ENCODE results near the gene LOC101059915.

Gene LOC101059915

DNA sequence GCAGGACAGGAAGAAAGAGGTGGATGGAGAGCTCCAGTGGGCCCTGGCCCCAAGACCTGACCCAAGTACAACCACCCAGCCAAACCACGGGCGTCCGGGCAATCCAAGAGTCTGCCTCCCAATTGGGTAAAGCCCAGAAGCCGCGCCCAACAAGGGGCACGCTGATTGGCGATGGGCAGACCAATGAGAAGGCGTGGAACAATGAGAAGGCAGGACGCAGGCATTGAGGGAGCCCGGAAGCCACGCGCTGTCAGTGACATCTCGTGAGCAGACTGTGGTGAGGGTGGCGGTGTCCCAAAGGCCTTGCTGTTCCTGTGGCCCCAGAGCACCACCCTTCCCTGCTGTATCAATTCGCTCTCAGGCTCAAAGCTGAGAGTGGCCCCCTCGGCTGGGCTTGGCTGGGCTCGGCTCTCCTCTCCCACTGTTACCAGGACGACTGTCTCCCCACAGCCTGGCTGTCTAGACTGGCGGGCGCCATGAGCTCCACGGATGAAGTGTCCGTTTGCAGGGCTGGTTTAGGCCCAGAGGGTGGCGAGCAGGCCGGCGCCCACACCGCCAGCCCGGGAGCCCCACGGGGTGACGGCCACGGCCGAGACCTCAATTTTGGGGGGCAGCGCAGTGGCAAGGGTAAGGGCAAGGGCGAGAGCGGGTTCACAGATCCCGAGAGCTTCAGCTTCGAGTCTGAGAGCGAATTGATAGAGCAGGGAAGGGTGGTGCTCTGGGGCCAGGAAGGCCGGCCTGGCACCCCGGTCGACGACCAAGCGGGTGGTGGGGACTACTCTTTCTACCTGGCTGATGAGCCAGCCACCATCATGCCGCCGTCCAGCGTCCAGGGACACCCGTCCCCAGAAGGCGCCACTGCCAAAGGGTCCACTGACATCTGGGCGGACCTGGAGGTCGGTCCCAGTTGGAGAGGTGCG, at the start of gene LOC101059915:
LOC101059915 (plus strand) TSS at position 219 of the 920 bp plus-strand sequence.
- DNase-seq (ENCODE audit: low read depth in 2 of 3, low spot score in 2 of 3) = no peak

DNA sequence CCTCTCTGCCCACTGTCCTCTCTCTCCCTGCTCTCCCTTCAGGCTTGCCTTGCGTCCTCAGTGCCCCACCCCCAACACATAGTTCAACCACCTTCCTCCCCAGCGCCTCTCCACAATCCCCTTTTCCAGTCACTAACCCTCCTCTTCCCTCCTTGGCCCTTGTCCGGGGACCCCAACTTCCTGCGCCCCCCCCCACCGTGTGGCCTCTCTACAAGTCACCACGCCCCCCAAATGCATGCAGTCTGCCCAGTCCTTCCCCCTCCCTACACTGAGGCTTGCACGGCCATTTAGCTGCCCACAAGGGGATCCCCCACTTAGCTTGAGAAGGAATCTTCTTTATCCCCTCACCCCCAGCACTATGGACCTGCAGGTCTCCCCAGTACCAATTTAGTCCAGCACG, 49.6 kb upstream of the LOC101059915 start:
- DNase-seq (ENCODE audit: low read depth in 2 of 3, low spot score in 2 of 3) = no peak

DNA sequence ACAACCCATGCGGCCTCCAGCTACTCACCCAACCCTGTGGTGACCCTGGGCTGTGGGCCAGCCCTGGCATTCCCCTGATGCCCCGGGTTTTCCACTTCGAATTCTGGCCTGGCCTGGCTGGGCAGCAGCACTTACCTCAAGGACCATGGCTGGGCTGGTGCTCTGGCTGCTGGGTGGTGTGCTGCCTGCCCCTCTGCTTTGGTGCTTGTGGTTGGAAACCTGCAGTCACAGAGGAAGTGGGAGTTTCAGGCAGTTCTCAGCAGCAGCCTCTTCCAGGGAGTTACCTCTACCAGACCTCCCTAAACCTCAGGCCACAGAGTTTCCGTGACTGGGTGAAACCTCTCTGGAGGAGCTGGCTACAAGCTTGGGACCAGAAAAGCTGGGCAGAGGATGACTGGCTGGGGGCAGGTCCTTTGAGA, 49.0 kb upstream of the LOC101059915 start, which contains the start of gene CXCR3:
CXCR3 (minus strand) TSS at position 209 of the 419 bp plus-strand sequence; CDS start at position 147, 62 bp downstream.
- peak in 2 of 3 donors; percentile 33 to 54 for DNase-seq (ENCODE audit: low read depth in 2 of 3, low spot score in 2 of 3)

DNA sequence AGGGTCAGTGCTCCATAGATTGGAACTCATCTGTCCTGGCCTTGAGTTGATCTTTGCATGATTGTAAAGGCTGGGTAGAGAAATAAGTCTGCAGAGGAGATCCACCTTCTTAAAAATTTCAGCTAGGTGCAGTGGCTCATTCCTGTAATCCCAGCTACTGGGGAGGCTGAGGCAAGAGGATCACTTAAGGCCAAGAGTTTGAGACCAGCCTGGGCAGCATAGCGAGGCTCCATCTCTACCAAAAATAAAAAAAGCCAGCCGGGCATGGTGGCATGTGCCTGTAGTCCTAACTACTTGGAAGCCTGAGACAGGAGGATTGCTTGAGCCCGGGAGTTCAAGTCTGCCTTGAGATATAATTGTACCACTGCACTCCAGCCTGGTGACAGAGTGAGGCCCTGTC, 48.6 kb upstream of the LOC101059915 start:
- no peak for DNase-seq (ENCODE audit: low read depth in 2 of 3, low spot score in 2 of 3)

DNA sequence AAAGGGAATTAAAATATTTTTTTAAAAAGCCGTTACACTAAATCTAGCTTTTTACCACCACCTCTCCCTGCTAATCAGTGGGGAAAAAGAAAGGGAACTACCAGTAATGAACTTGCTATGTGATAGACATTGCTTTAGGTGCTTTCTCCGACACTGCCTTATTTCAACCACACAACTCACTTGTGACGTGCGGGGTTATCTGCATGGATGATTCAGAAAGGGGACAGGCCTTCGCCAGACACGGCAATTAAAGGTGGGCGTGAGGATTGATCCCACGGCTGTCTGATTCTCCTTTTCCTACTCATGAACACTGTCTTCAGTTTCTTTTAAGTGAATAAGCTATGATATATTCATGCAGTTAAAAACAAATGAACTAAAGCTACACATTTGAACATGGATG, 48.2 kb upstream of the LOC101059915 start:
- no peak for DNase-seq (ENCODE audit: low read depth in 2 of 3, low spot score in 2 of 3)

DNA sequence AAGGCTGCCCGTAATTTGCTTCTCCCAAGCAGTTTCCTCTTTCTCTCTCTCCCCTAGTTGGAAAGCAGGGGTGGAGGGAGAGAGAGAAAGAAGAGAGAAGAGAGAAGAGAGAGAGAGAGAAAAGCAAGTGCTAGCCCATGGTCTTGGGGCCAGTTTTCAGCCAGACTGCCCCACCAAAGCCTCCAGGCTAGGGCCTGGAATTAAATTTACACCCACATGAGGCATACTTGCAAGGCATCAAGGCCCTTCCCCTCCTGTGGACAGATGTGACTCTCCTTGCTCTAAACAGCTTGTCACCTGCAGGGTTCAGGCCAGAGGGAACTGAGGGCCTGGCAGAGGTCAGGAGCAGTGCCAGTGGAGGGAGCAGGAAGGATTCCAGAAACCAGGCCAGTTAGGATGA, 47.4 kb upstream of the LOC101059915 start:
- DNase-seq (ENCODE audit: low read depth in 2 of 3, low spot score in 2 of 3) = no peak

DNA sequence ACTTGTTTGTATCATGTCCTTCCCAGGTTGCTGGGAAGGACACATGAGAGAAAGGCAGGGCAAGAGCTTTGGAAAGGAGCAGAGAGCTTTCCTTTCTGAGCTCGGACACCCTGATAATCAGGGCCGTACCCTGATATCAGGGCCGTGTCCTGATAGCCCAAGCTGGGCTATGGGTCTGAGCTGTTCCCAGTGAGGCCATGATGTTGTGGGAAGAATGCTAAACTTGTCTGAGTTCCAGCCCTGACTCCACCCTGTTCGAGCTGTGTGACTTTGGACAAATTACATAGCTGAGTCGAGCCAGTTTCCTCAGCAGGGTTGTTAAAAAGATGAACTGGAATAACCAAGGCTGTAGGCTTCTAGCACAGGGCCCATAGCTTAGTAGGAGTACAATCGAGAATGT, 45.7 kb upstream of the LOC101059915 start:
- no peak for DNase-seq (ENCODE audit: low read depth in 2 of 3, low spot score in 2 of 3)

DNA sequence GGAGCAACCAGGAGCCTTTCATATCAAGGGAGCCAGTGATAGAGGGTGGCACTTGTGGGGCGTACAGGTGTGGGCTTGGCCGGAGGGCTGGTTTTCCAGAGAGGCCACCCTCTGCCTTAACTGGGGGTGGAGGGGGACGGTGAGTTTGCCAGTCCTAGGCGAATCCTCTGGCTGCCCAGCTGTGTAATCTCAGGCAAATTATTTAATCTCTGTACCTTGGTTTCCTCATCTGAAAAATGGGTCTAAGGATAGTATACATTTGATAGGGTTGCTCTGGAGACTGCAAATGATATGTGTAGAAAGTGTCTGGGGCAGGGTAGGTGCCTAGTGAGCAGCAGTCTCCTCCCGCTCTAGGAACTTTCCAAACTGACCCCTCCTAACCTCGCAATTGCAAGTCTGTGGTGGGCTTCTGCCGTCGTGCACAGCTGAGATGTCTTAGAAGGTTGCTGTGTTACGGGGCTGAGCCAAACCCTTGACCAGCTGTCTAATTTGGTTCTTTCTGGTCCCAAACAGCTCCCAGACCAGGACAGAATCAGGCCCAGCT, 45.2 kb upstream of the LOC101059915 start:
- DNase-seq (ENCODE audit: low read depth in 2 of 3, low spot score in 2 of 3) = no peak

DNA sequence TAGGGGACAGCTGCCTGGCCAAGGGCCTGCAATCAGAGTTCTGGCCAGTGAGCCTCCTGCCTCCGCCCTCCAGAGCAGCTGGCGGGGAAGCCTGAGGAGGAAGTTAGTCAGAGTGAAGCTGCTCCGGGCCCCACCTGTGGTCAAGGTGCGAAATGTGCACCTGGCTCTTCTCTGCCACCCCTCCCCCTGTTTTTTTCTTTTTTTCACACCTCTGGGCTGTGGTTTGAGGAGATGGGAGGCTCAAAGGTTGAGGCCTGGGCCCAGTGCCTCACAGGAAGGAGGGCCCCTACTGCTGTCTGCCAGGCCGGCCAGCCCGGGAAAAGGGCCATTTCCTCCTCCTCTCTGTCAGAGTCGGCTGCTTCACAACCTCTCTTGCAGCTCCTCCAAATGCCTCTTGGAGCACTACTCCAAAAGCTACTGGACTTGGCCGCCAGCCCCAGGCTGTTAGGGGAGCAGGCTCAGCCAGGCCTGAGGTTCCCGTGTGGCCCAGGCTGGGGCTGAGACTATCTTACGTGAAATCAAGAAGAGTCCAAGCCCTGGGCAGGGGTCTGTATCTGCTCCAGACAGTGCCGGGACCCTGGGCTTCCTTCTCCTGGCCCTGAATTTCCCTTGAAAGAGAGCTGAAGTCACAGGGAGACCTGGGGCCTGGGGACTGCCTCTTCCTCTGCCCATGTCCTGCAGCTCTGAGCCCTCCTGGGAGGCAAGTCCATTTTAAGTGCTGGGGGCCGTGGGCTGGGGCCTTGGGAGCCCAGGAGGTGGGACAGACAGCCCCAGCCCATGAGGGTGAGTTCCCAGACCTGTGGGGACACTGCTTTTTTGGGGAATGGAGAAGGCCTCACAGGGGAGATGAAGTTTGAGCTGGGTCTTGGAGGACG, 44.5 kb upstream of the LOC101059915 start:
- DNase-seq (ENCODE audit: low read depth in 2 of 3, low spot score in 2 of 3) = peak; percentile 28 to 48 (median 37)

DNA sequence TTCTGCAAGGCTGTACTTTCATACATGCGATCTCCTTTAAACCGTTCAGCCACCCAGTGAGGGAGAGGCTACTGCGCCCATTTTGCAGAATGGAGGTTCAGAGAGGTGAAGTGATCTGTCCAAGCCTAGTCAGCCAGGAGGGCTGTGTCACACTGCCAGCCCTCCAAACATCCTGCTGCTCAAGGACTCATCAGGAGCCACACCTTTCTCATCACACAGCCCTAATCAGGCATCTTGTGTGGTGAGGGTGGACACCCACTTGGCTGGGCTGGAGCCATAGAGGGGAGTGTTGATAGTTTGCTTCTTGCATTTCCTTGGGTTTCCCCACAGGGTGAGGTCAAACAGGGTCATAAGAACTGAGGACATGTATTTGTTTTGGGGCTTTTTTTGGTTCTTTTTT, 43.6 kb upstream of the LOC101059915 start:
- DNase-seq (ENCODE audit: low read depth in 2 of 3, low spot score in 2 of 3) = no peak

DNA sequence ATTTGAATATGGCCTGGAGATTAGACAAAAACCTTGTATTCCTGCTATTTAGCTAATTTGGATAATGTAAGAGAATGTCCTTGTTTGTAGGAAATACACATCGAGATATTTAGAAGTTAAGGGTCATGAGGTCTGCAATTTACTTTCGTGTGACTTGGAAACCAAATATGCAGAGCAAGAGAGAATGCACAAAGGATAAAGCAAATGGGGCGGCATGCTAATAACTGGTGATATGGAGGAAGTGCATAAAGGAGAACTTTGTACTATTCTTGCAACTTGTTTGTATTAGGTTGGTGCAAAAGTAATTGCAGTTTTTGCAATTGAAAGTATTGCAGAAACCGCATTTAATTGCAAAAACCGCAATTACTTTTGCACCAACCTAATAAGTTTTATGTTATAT, 41.9 kb upstream of the LOC101059915 start:
- no peak for DNase-seq (ENCODE audit: low read depth in 2 of 3, low spot score in 2 of 3)

DNA sequence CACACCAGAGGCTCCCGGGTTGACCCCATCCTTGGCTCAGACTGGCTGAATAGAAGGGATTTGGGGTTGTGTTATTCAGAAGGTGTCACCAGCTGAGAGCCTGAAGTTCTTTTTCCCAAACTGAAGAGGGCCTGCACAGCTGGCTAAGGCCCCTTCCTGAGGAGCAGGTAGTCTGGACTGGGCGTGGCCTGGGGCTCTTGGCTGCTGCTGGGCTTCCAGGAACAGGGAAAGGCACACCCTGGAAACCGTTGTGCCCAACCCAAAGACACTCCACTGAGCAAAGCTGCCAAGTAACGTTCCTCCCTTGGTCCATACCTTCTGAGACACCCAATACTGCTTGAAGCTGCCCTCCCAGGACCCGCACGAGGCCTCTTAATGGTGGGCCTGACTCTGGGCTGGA, 40.8 kb upstream of the LOC101059915 start:
- no peak for DNase-seq (ENCODE audit: low read depth in 2 of 3, low spot score in 2 of 3)

DNA sequence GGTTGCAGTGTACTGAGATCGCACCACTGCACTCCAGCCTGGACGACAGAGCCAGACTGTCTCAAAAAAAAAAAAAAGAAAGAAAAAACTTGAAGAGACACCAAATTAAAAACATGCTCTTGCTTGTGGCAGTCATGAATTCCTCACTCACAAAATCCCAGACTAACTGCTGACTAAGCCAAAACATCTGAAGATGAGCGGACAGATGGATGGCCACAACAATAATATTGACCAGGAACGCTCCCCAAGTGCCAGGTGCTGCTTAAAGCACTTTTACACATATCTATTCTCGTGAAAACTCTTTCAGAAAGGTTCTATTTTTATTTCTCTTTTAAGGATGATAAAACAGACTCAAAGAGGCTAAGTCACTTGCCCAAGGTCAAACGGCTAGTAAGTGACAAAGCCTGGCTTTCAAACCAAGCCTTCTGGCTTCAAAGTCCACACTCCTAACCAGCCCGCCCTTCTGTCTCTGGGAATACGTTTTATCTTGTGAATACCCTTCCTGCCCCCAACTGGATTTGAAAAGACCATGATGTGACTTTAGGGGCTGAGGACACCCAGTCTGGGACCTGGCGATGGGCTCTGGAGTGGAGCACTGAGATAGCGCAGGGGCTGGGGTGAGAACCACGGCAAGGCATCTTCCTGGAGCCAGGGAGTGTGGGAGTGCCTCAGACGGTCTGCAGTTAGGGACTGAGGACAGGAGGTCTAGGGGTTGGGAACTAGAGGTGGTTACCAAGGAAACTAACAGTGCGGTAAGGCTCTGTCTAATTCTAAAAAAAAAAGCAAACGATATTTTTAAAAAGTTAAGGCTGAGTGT, 39.5 kb upstream of the LOC101059915 start:
- DNase-seq (ENCODE audit: low read depth in 2 of 3, low spot score in 2 of 3) = no peak

DNA sequence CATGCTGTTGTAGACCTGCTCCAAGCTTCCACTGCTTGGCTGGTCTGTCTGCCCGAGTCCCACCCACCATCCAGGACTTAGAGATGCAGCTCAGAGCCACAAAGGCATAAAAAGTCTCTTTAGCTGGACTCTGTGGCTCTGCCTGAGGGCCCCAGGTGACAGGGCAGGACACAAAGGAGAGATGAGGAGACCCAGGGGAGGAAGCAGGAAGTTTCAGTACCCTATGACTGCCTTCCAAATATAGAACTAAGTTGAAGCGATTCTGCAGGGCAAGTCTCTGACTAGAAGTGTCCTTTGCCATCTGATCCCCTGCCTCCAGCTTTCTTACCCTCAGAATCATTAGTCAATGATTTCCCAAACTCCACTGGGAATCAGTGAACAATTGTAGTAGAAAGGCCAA, 37.9 kb upstream of the LOC101059915 start:
- DNase-seq (ENCODE audit: low read depth in 2 of 3, low spot score in 2 of 3) = no peak

DNA sequence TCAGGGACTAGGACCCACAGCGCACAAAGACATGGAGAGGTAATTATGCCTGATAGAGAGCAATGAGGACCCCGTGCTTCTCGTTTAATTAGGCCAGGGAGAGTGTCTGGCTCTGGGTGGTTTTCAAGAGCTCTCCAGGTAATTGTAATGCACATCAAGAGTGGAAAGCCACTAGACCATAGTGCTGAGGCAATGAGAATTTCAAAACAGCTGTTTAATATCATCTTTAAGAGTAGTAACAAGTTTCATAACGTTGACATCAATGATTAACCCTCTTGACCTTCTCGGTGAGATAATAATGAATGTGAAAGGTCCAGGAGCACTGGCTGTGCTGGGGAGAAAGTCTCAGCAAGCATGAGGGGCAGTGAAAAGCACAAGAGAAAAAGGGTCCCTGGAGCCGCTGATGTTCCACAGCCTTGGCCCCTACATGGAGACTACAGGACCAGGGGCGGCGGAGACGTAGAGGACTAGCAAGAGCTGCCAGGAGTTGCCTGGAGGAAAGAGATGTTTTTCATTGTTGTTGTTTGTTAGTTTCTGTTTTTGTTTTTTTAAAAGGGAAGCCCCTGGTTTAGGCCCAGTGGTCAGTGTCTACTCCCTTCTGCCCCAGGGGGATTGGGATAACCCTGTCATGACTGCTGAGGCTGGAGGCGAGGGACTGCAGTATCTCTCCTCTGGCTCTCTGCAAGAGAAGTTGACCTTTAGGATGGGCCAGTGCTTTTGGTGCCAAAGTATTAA, 34.3 kb upstream of the LOC101059915 start:
- DNase-seq (ENCODE audit: low read depth in 2 of 3, low spot score in 2 of 3) = no peak

DNA sequence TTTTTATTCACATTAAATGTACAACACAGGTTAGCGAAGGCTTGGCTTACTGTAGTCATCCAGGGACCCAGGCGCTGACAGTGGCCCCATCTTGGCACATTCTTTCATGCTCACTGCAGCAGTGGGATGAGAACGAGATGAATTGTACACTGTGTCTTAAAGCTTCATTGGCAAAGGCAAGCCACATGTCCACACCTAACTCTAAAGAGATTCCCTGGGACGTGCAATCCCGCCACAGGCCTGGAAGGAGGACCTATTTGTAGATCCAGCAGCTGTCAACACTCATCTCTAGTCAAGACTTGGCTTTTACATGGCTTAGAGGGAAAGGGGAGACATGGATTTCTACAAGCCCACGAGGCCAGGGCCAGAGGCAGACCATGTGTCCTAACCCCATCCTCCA, 33.0 kb upstream of the LOC101059915 start:
- DNase-seq (ENCODE audit: low read depth in 2 of 3, low spot score in 2 of 3) = no peak

DNA sequence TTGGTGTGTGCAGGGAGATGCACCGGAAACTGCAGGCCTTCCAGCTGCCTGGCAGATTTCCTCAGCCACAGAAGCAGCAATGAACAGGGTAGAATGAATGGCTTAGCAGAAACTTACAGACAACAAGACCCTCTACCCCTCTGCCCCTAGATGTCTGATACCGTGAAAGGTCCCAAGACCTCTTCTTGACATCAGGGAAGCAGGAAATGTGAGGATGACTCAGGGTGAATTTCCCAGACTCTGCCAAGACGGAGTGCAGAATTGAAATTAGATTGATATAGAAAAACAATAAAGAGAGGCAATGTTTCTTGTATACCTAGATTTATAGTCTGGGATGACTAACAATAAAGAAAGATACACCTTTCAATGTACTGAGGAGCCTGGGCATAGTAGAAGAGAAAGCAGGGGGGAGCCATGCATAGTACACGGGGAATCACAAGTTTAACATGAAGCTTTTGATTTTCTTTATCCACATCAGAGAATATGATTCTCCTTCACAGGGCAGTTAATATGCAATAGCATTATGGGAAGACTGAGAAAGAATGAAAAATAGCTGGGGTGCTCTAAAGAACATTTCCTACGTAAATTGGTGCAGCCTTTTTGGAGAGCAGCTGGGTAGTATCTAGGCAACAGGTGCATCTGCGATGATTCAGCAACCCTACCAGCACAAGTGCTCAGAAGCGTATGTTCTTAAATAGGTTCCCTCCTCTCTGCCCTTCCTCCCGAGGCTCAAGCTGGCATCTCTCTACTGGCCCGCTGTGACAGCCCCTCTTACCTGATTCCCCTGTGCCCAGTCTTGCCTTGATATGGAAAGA, 30.7 kb upstream of the LOC101059915 start:
- peak in 1 of 3 donors; percentile 44 for DNase-seq (ENCODE audit: low read depth in 2 of 3, low spot score in 2 of 3)

DNA sequence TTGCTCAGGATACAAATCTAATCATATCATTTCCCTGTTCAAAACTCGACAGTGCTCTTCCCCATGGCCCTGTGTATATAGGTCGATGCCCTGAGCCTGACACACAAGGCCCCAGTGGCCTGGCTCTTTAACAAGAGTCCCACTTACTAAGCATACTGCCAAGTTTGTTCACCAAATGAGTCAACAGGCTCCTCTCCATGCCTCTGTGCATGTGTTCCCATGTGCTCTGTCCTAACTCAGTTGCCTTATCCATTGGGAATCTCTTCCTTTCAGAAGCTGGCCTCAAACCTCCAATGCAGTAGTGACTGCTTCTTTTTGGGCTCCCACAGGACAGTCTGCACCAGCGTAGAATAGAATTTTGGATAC, 30.1 kb upstream of the LOC101059915 start:
- no peak for DNase-seq (ENCODE audit: low read depth in 2 of 3, low spot score in 2 of 3)

DNA sequence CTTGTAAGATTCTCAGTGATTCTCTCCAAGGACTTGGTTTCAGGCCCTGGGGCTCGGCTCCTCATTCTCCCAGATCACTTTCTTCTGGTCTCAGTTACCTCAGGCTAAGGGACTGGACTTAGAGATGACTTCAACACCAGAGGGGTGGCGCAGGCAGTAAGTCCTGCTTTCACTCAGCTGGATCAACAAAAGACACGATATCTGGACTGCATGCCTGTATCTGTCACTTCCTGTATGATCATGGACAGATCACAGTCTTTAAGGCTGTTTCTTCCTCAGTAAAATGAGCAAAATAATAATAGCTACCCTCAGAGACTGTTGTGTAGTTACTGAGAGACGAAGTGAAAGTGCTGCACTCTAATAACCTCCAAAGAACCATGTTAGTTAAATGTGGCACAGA, 29.5 kb upstream of the LOC101059915 start:
- no peak for DNase-seq (ENCODE audit: low read depth in 2 of 3, low spot score in 2 of 3)

Data from hematopoietic multipotent progenitor cell (in vitro differentiated cells).